ACC112 (cell line): ENCODE measurements around the gene EPHB2.
"Not testable (repeated sequence)": the region's sequence is repeated elsewhere in the genome, so short reads cannot be mapped to it uniquely, and the experiment has no call there.

Experiments
- H2AFZ ChIP-seq: fragments of 200-600 bp; sonication (generic); one replicate; pipeline ENCODE4 v1.6.0; 2017; ENCODE audit warnings: antibody characterized with exemption, low read length; ENCODE audit not compliant: unreplicated experiment
- H3K27ac ChIP-seq: fragments of 200-600 bp; sonication (generic); 2 replicates; pipeline ENCODE4 v1.5.1; 2014; ENCODE audit warnings: low read depth, mild to moderate bottlenecking, antibody characterized with exemption, low read length, moderate library complexity
- H3K27me3 ChIP-seq: fragments of 200-600 bp; sonication (generic); 2 replicates; pipeline ENCODE4 v1.6.1; 2014; ENCODE audit warnings: mild to moderate bottlenecking, antibody characterized with exemption, low read length, moderate library complexity, mixed read lengths; ENCODE audit not compliant: insufficient read depth
- H3K36me3 ChIP-seq: fragments of 200-600 bp; sonication (generic); 2 replicates; pipeline ENCODE4 v1.6.1; 2016; ENCODE audit warnings: mild to moderate bottlenecking, antibody characterized with exemption, low read length, moderate library complexity, mixed read lengths; ENCODE audit not compliant: insufficient read depth
- H3K4me1 ChIP-seq: fragments of 200-600 bp; sonication (generic); one replicate; pipeline ENCODE4 v1.6.1; 2016; ENCODE audit warnings: low read length, mixed read lengths; ENCODE audit not compliant: insufficient read depth, unreplicated experiment, control insufficient read depth
- H3K4me3 ChIP-seq: fragments of 200-600 bp; sonication (generic); 2 replicates; pipeline ENCODE4 v1.5.1; 2014; ENCODE audit warnings: mild to moderate bottlenecking, low read depth, low read length
- H3K79me2 ChIP-seq: fragments of 200-600 bp; sonication (generic); one replicate; pipeline ENCODE4 v1.6.0; 2016; ENCODE audit warnings: low read length; ENCODE audit not compliant: control insufficient read depth, unreplicated experiment, insufficient read depth

The EPHB2 gene

GRCh38 chr1:22710701-22711049, at the start of gene EPHB2:
TSS of gene EPHB2 (plus strand) at chr1:22710839. CDS start at chr1:22710983, 144 bp downstream.
- Histone ChIP-seq H2AFZ (peak within 1 kb of the TSS; percentile 70), H3K27ac (no peak within 1 kb of the TSS), H3K27me3 (no peaks in the 10 kb centered on the region), H3K79me2 (peaks cover 24% of the 10 kb centered on the region), H3K36me3 (no peaks in the 10 kb centered on the region), H3K4me3 (peak within 1 kb of the TSS; percentile 78), H3K4me1 (peaks cover 18% of the 10 kb centered on the region)

GRCh38 chr1:22661880-22662279, 48.8 kb upstream of the EPHB2 start:
- Histone ChIP-seq H3K36me3 (no peaks in the 10 kb centered on the region), H2AFZ (no peak overlapping the region)

GRCh38 chr1:22662318-22662717, 48.3 kb upstream of the EPHB2 start:
- H3K27me3 ChIP-seq, result peaks cover 32% of the 10 kb centered on the region
- H3K4me1 ChIP-seq, result no peaks in the 10 kb centered on the region
- H3K4me3 ChIP-seq, result no peak overlapping the region
- H3K36me3 ChIP-seq, result no peaks in the 10 kb centered on the region
- H2AFZ ChIP-seq, result no peak overlapping the region
- no peaks in the 10 kb centered on the region for H3K79me2 ChIP-seq
- no peak overlapping the region for H3K27ac ChIP-seq

More at GRCh38 chr1:22661880-22662279, 48.8 kb upstream of the EPHB2 start:
- no peak overlapping the region for H3K27ac ChIP-seq
- peaks cover 32% of the 10 kb centered on the region for H3K27me3 ChIP-seq
- no peaks in the 10 kb centered on the region for H3K79me2 ChIP-seq
- H3K4me3 ChIP-seq, result no peak overlapping the region
- no peaks in the 10 kb centered on the region for H3K4me1 ChIP-seq

GRCh38 chr1:22662986-22663408, 47.6 kb upstream of the EPHB2 start:
- Histone ChIP-seq H2AFZ (no peak overlapping the region), H3K79me2 (no peaks in the 10 kb centered on the region), H3K4me3 (no peak overlapping the region), H3K27ac (no peak overlapping the region), H3K27me3 (peaks cover 33% of the 10 kb centered on the region), H3K4me1 (no peaks in the 10 kb centered on the region), H3K36me3 (no peaks in the 10 kb centered on the region)

- Histone ChIP-seq H3K4me3 (no peak overlapping the region), H3K27me3 (peaks cover 39% of the 10 kb centered on the region), H3K27ac (no peak overlapping the region), H3K36me3 (no peaks in the 10 kb centered on the region), H2AFZ (no peak overlapping the region), H3K79me2 (no peaks in the 10 kb centered on the region), H3K4me1 (no peaks in the 10 kb centered on the region)
Observed at GRCh38 chr1:22665752-22666151, 44.9 kb upstream of the EPHB2 start.

GRCh38 chr1:22666412-22666811, 44.2 kb upstream of the EPHB2 start:
- Histone ChIP-seq H3K27ac (no peak overlapping the region), H3K27me3 (peaks cover 42% of the 10 kb centered on the region), H2AFZ (no peak overlapping the region)

GRCh38 chr1:22668840-22669239, 41.8 kb upstream of the EPHB2 start:
- H3K27ac ChIP-seq, H3K4me3 ChIP-seq, H2AFZ ChIP-seq, H3K36me3 ChIP-seq, H3K79me2 ChIP-seq, H3K4me1 ChIP-seq: not testable (repeated sequence)
- H3K27me3 ChIP-seq, result peaks cover 54% of the 10 kb centered on the region

More at GRCh38 chr1:22666412-22666811, 44.2 kb upstream of the EPHB2 start:
- no peak overlapping the region for H3K4me3 ChIP-seq
- no peaks in the 10 kb centered on the region for H3K79me2 ChIP-seq
- H3K36me3 ChIP-seq, result no peaks in the 10 kb centered on the region
- H3K4me1 ChIP-seq, result no peaks in the 10 kb centered on the region

GRCh38 chr1:22670352-22670975, 40.2 kb upstream of the EPHB2 start:
- H3K4me1 ChIP-seq, result no peaks in the 10 kb centered on the region
- no peak overlapping the region for H3K27ac ChIP-seq
- H3K79me2 ChIP-seq, result no peaks in the 10 kb centered on the region
- peaks cover 54% of the 10 kb centered on the region for H3K27me3 ChIP-seq
- no peak overlapping the region for H2AFZ ChIP-seq
- no peak overlapping the region for H3K4me3 ChIP-seq
- no peaks in the 10 kb centered on the region for H3K36me3 ChIP-seq

- Histone ChIP-seq H3K27ac (no peak overlapping the region), H3K4me3 (no peak overlapping the region), H3K27me3 (peaks cover 50% of the 10 kb centered on the region)
Observed at GRCh38 chr1:22671999-22672398, 38.6 kb upstream of the EPHB2 start.

GRCh38 chr1:22673486-22674409, 36.9 kb upstream of the EPHB2 start:
- Histone ChIP-seq H3K4me3 (no peak overlapping the region), H3K79me2 (no peaks in the 10 kb centered on the region), H3K36me3 (no peaks in the 10 kb centered on the region), H3K27ac (no peak overlapping the region), H2AFZ (no peak overlapping the region), H3K4me1 (no peaks in the 10 kb centered on the region), H3K27me3 (peaks cover 35% of the 10 kb centered on the region)

More at GRCh38 chr1:22671999-22672398, 38.6 kb upstream of the EPHB2 start:
- Histone ChIP-seq H3K79me2 (no peaks in the 10 kb centered on the region), H2AFZ (no peak overlapping the region), H3K36me3 (no peaks in the 10 kb centered on the region), H3K4me1 (no peaks in the 10 kb centered on the region)

- Histone ChIP-seq H3K27me3 (peaks cover 30% of the 10 kb centered on the region), H2AFZ (no peak overlapping the region), H3K79me2 (no peaks in the 10 kb centered on the region), H3K4me3 (no peak overlapping the region), H3K27ac (no peak overlapping the region), H3K36me3 (no peaks in the 10 kb centered on the region), H3K4me1 (no peaks in the 10 kb centered on the region)
Observed at GRCh38 chr1:22674410-22674749, 36.3 kb upstream of the EPHB2 start.
